K562 (cell line): ENCODE results near the gene FSTL3.

ENCODE experiments used
- EZH2 ChIP-seq: IDR thresholded peaks from 2 replicates; pipeline ENCODE4 v1.6.1; 2012; ENCODE audit warnings: low read depth, mild to moderate bottlenecking, inconsistent platforms, low read length, borderline replicate concordance
- TAF1 ChIP-seq: IDR thresholded peaks from 2 replicates; pipeline ENCODE4 v1.6.1; 2011; ENCODE audit warnings: mild to moderate bottlenecking, low read length, moderate library complexity; ENCODE audit not compliant: insufficient read depth, control insufficient read depth, severe bottlenecking; ENCODE audit errors: extremely low read depth

DNA sequence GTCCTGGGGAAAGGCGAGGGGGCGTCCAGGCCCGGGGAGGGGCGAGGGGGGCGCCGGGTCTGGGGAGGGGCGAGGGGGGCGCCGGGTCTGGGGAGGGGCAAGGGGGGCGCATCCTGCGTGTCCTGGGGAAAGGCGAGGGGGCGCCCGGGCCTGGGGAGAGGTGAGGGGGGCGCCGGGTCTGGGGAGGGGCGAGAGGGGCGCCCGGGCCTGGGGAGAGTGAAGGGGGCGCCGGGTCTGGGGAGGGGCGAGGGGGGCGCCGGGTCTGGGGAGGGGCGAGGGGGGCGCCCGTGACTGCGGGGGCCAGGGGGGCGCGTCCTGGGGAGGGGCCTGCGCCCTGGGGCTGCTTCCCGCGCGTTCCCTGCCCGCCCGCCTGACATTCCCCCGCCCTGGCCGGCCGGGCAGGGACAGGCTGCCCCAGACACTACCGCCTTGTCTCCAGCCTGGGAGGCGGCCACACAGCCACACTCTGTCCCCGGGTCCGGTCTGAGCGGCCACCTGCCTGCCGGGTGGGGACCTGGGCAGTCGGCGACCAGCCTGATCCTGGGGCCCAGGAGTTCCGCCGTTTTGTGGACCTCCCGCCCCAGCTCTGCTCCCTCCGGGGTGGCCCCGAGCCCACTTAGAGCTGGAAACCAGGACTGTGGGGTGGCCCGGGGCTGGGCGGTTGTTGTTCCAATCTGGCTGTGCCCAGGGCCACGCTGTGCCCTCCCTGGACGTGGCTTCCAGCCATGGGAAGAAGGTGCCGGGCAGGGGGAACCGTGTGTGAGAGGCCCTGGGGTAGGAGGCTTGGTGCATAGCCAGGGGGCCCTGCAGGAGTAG, 44.4 kb downstream of the FSTL3 start:
- TF ChIP-seq EZH2 = no peak
- TF ChIP-seq TAF1 = no peak
